ENCODE data around the gene REELD1. TPM values are rescaled to one million over a fixed set of nuclear protein-coding genes. Genes with fewer than 3 reads are reported as not detected.

REELD1 gene
- total and polyA plus RNA-seq, 12 donors: 0.14 to 1.1 (median 0.40) TPM; not detected in 7

- TF ChIP-seq CTCF (IDR thresholded peaks at IDR 0.05) (no peak), POLR2A (IDR thresholded peaks at IDR 0.05) (no peak)
- H3K9me3 ChIP-seq (replicated peaks in 1 of 3): no peaks in the 10 kb centered on the region
- H3K36me3 ChIP-seq (replicated peaks in 1 of 2): no peaks in the 10 kb centered on the region
- H3K27me3 ChIP-seq: no peaks in the 10 kb centered on the region
- peak in 5 of 7 donors; percentile 35 to 57 (median 47) for DNase-seq
- intact Hi-C loops (cut with DNase I): no loop called here
- no peak overlapping the region for H3K4me3 ChIP-seq
- 46 to 60% (median 56%) methylated on average over 1 to 3 of the region's 3 CpGs for WGBS, 4 donors
- H3K27ac ChIP-seq: peak overlapping the region in 2 of 5 donors; percentile 36 to 62
- H3K4me1 ChIP-seq (replicated peaks in 1 of 2): peaks cover 24 to 40% of the 10 kb centered on the region in 2 donors
Observed at GRCh38 chr4:146245246-146245645, 30.9 kb downstream of the REELD1 start.

- H3K27me3 ChIP-seq: no peaks in the 10 kb centered on the region
- H3K4me3 ChIP-seq: no peak overlapping the region
- peak overlapping the region in 2 of 5 donors; percentile 23 to 35 for H3K27ac ChIP-seq
- H3K36me3 ChIP-seq (replicated peaks in 1 of 2): no peaks in the 10 kb centered on the region
- no peaks in the 10 kb centered on the region for H3K9me3 ChIP-seq (replicated peaks in 1 of 3)
- TF ChIP-seq POLR2A (IDR thresholded peaks at IDR 0.05): no peak
- intact Hi-C loops (cut with DNase I): no loop called here
- 29 to 37% (median 35%) methylated on average over 2 to 4 of the region's 4 CpGs for WGBS, 4 donors
- peaks cover 20 to 39% of the 10 kb centered on the region in 2 donors for H3K4me1 ChIP-seq (replicated peaks in 1 of 2)
- peak; percentile 44 to 82 (median 54) for DNase-seq
Observed at GRCh38 chr4:146245850-146246249, 31.5 kb downstream of the REELD1 start.

DNA sequence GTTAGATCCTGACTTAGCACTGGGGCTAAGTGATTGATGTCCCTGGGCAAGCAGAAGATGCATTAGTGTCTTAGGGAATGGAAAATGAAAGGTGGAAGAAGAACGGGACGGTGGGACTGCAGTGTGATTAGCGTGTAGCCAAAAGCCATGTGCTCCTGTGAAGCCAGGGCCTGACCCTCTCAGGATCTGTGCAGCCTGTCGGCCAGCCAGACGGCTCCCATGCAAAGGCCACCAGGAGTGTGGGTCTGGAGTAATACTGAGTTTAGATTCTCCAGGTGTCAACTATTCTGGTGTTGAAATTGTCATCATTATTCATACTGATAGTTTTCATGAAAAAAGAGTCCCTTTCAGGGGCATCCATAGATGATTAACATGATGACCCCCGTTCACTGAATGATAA is 32.0 kb downstream of the REELD1 start:
- H3K36me3 ChIP-seq (replicated peaks in 1 of 2): no peaks in the 10 kb centered on the region
- H3K4me3 ChIP-seq: no peak overlapping the region
- intact Hi-C loops (cut with DNase I): no loop called here
- TF ChIP-seq POLR2A (IDR thresholded peaks at IDR 0.05) (no peak), CTCF (IDR thresholded peaks at IDR 0.05) (no peak)
- peaks cover 18 to 34% of the 10 kb centered on the region in 2 donors for H3K4me1 ChIP-seq (replicated peaks in 1 of 2)
- no peaks in the 10 kb centered on the region for H3K9me3 ChIP-seq (replicated peaks in 1 of 3)
- peak overlapping the region in 2 of 5 donors; percentile 23 to 35 for H3K27ac ChIP-seq
- no peak for DNase-seq
- WGBS, 4 donors: 75 to 89% (median 85%) methylated on average over 5 to 6 of the region's 6 CpGs
- H3K27me3 ChIP-seq: no peaks in the 10 kb centered on the region

DNA sequence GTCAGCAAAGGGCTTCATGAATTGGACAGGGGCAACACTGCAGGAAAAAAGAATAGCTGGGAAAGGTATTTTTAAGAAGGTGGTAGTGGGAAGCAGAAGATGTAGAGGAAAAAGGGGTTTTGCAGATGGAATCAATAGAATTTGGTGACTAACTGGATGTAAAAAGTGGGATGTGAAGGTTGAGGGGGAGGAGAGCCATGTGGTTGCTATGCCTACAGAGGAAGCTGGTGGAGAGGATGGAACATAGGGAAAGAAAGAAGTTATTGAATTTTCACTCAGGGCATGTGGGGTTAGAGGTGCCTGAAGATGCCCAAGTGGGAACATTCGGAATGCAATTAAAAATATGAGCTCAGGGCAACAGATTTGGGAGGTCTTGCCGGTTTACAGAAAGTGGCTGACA is 33.0 kb downstream of the REELD1 start:
- TF ChIP-seq CTCF (IDR thresholded peaks at IDR 0.05): no peak
- no peak for TF ChIP-seq POLR2A (IDR thresholded peaks at IDR 0.05)
- H3K27me3 ChIP-seq: no peaks in the 10 kb centered on the region
- 45 to 71% (median 53%) methylated on average over 2 of the region's 2 CpGs for WGBS, 4 donors
- no peaks in the 10 kb centered on the region for H3K9me3 ChIP-seq (replicated peaks in 1 of 3)
- H3K36me3 ChIP-seq (replicated peaks in 1 of 2): no peaks in the 10 kb centered on the region
- intact Hi-C loops (cut with DNase I): no loop called here
- peaks cover 11 to 26% of the 10 kb centered on the region in 2 donors for H3K4me1 ChIP-seq (replicated peaks in 1 of 2)
- no peak for DNase-seq
- H3K27ac ChIP-seq: no peak overlapping the region
- H3K4me3 ChIP-seq: no peak overlapping the region

GRCh38 chr4:146252969-146253611 is 38.8 kb downstream of the REELD1 start:
- Histone ChIP-seq H3K4me3 (no peak overlapping the region), H3K27me3 (no peaks in the 10 kb centered on the region), H3K4me1 (replicated peaks in 1 of 2) (no peaks in the 10 kb centered on the region), H3K27ac (no peak overlapping the region), H3K9me3 (replicated peaks in 1 of 3) (no peaks in the 10 kb centered on the region), H3K36me3 (replicated peaks in 1 of 2) (no peaks in the 10 kb centered on the region)
- WGBS, 4 donors: 89 to 94% (median 91%) methylated on average over 5 of the region's 5 CpGs
- no peak for DNase-seq
- intact Hi-C loops (cut with DNase I): no loop called here
- no peak for TF ChIP-seq CTCF (IDR thresholded peaks at IDR 0.05)
- TF ChIP-seq POLR2A (IDR thresholded peaks at IDR 0.05): no peak

Data from adrenal gland (tissue), 12 donors.